C4-2B (cell line): ENCODE results near the gene PALMD.

Experiments
- H3K27ac ChIP-seq: fragments of 450-650 bp; 2 replicates; pipeline ENCODE4 v1.5.1; 2017
- CTCF ChIP-seq: fragments of 450-650 bp; conservative IDR thresholded peaks from 2 replicates; pipeline ENCODE4 v1.5.1; 2017; ENCODE audit warnings: mild to moderate bottlenecking
- ZFX ChIP-seq: fragments of 450-650 bp; IDR thresholded peaks from 2 replicates; pipeline ENCODE4 v1.6.1; 2017

PALMD gene

GRCh38 chr1:99676876-99677275, 31.0 kb downstream of the PALMD start:
- TF ChIP-seq ZFX: no peak
- no peak overlapping the region for H3K27ac ChIP-seq

GRCh38 chr1:99677416-99677815, 31.5 kb downstream of the PALMD start:
- TF ChIP-seq CTCF (no peak), ZFX (no peak)
- no peak overlapping the region for H3K27ac ChIP-seq

- no peak overlapping the region for H3K27ac ChIP-seq
- TF ChIP-seq ZFX (no peak), CTCF (no peak)
Measured at GRCh38 chr1:99680270-99680669, 34.4 kb downstream of the PALMD start.

GRCh38 chr1:99681583-99681982, 35.7 kb downstream of the PALMD start:
- no peak overlapping the region for H3K27ac ChIP-seq

GRCh38 chr1:99682291-99682751, 36.4 kb downstream of the PALMD start:
- no peak for TF ChIP-seq CTCF
- no peak for TF ChIP-seq ZFX
- no peak overlapping the region for H3K27ac ChIP-seq

More at GRCh38 chr1:99681583-99681982, 35.7 kb downstream of the PALMD start:
- TF ChIP-seq CTCF (peak; percentile 30), ZFX (no peak)

- no peak overlapping the region for H3K27ac ChIP-seq
- TF ChIP-seq CTCF: peak; percentile 87
- no peak for TF ChIP-seq ZFX
Measured at GRCh38 chr1:99685516-99686180, 39.7 kb downstream of the PALMD start.

GRCh38 chr1:99691175-99691574, 45.3 kb downstream of the PALMD start:
- TF ChIP-seq ZFX (no peak), CTCF (no peak)
- no peak overlapping the region for H3K27ac ChIP-seq

GRCh38 chr1:99696616-99697015, 50.7 kb downstream of the PALMD start:
- TF ChIP-seq ZFX: no peak
- TF ChIP-seq CTCF: no peak
- H3K27ac ChIP-seq: no peak overlapping the region
